K562 (cell line): Measurements from ENCODE around the gene RAB3GAP2. TPM values are rescaled to one million over a fixed set of nuclear protein-coding genes. Genes with fewer than 3 reads are reported as not detected.

ENCODE experiments used
- CHAMP1 ChIP-seq: fragments of 450-650 bp; IDR thresholded peaks from 2 replicates; pipeline ENCODE4 v1.6.1; 2016; ENCODE audit warnings: mild to moderate bottlenecking
- HBP1 ChIP-seq: fragments of 450-650 bp; formaldehyde crosslinking; IDR thresholded peaks from 2 replicates; pipeline ENCODE4 v1.4.0; 2022; ENCODE audit warnings: missing genetic modification characterization
- NR2C1 ChIP-seq, 2 experiments: fragments of 450-650 bp; IDR thresholded peaks; 2 replicates each; pipeline ENCODE4 v1.6.1; 2017; ENCODE audit warnings: mild to moderate bottlenecking in 2 of 2, antibody characterized with exemption in 1 of 2, inconsistent platforms in 1 of 2, missing compliant biosample characterization in 1 of 2, missing genetic modification characterization in 1 of 2
- THAP12 ChIP-seq: fragments of 250-450 bp; sonication (Bioruptor Pico); IDR thresholded peaks from 2 replicates; pipeline ENCODE4 v1.9.0; 2021; ENCODE audit warnings: mild to moderate bottlenecking, inconsistent platforms
- THRAP3 ChIP-seq: fragments of 450-650 bp; IDR thresholded peaks from 2 replicates; pipeline ENCODE4 v1.6.1; 2016; ENCODE audit warnings: mild to moderate bottlenecking, inconsistent platforms, borderline replicate concordance
- ZBTB2 ChIP-seq: fragments of 450-650 bp; IDR thresholded peaks from 2 replicates; pipeline ENCODE4 v1.6.1; 2016; ENCODE audit warnings: antibody characterized with exemption
- ZNF175 ChIP-seq: fragments of 200-800 bp; sonication (Bioruptor generic); IDR thresholded peaks from 2 replicates; pipeline ENCODE4 v1.6.1; 2016; ENCODE audit warnings: low read depth, mild to moderate bottlenecking, missing genetic modification characterization, missing compliant biosample characterization
- polyA plus RNA-seq, 8 experiments: library from polyadenylated mRNA; depleted of rRNA in 4 of 8; stranded (reverse) in 5 of 8; unstranded in 3 of 8; fragments of >200 nt; fragmentation: Nextera tagmentation in 2 of 8; fragmentation: Illumina TruSeq in 1 of 8; extraction: Ambion mirVana in 2 of 8; extraction: Trizol in 1 of 8; gene quantifications; 2 replicates each; pipeline versions ENCODE4 v1.2.1 to v1.2.3, GENCODE V29; 2011 to 2014; ENCODE audit warnings: inconsistent platforms in 1 of 8, missing spikeins in 1 of 8
- total RNA-seq, 7 experiments: library from RNA; depleted of rRNA in 6 of 7; stranded (reverse); fragments of >200 nt in 6 of 7; fragmentation: Illumina TruSeq in 2 of 7; extraction: Trizol in 2 of 7; gene quantifications; 2 replicates each; pipeline versions ENCODE4 v1.2.1 to v1.2.3, GENCODE V29; 2011 to 2021; ENCODE audit warnings: low replicate concordance in 1 of 7

Gene RAB3GAP2
- total and polyA plus RNA-seq, 9 of the 15 experiments (the other 6 are each of a cell fraction or from before 2014, with no cell fraction given) = 14.1 to 69.1 (median 32.2) TPM

GRCh38 chr1:220119043-220119512, 153.2 kb downstream of the RAB3GAP2 start (continued):
- TF ChIP-seq HBP1 (CRISPR knock-in tag) = no peak
- no peak for TF ChIP-seq THAP12 (CRISPR knock-in tag)
- TF ChIP-seq CHAMP1 = peak; percentile 51; the same call in 1 of the 2 replicates
- TF ChIP-seq ZBTB2 = peak; percentile 36; the same call in 1 of the 2 replicates
- TF ChIP-seq ZNF175 (CRISPR knock-in tag) = no peak
- peak; percentile 75; the same call in 1 of the 2 replicates for TF ChIP-seq NR2C1 (IDR thresholded peaks at IDR 0.05)
- TF ChIP-seq NR2C1 (tag; IDR thresholded peaks at IDR 0.05) = peak; percentile 88
- no peak for TF ChIP-seq THRAP3
